RKO (cell line): ENCODE data around the gene BAZ1B.
"Not testable (repeated sequence)": the region's sequence is repeated elsewhere in the genome, so short reads cannot be mapped to it uniquely, and the experiment has no call there.

Experiments used
- DNase-seq: peaks from one replicate; pipeline ENCODE4 v3.0.0-alpha.2; 2016; ENCODE audit warnings: low spot score

BAZ1B gene

GRCh38 chr7:73504920-73505319, 17.2 kb downstream of the BAZ1B start:
- no peak for DNase-seq

DNA sequence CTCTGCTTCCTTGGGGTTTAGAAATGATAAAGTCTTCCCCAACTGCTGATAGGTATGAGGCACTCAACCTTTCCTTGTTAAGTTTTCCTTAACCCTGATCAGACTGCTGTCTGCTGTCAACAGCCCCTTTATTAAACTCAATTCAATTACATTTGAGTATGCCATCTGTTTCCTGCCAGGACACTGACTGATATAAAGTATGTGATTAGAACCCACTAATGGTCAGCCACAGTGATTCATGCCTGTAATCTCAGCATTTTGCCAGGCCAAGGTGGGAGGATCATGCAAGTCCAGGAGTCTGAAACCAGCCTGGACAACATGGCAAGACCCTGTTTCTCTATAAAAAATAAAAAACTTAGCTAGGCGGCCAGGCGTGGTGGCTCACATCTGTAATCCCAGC, 18.1 kb downstream of the BAZ1B start:
- no peak for DNase-seq

DNA sequence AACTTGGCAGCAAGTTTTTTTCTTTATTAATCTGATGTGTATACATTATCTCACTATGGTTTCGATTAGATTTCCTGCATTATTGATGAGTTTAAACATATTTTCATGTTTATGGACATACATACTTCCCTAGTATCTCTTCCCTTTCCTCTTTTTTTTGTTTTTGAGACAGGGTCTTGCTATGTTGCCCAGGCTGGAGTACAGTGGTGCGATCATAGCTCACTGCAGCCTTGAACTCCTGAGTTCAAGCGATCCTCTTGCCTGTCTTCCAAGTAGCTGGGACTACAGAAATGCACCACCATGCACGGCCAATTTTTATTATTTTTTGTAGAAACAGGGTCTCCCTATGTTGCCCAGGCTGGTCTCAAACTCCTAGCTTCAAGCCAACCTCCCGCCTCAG, 18.9 kb downstream of the BAZ1B start:
- DNase-seq: no peak

- no peak for DNase-seq
Observed at GRCh38 chr7:73496626-73497025, 25.5 kb downstream of the BAZ1B start.

DNA sequence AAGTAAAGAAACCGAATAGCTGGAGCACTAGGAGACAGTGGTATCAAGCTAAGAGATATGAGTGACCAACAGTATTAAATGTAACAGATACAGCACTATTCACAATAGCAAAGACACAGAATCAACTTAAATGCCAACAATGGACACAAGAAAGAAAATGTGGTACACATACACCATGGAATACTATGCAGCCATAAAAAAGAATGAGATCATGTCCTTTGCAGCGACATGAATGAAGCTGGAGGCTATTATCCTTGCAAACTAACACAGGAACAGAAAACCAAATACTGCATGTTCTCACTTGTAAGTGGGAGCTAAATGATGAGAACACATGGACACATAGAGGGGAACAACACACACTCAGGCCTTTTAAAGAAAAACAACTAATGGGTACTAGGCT, 26.6 kb downstream of the BAZ1B start:
- DNase-seq: not testable (repeated sequence)

DNA sequence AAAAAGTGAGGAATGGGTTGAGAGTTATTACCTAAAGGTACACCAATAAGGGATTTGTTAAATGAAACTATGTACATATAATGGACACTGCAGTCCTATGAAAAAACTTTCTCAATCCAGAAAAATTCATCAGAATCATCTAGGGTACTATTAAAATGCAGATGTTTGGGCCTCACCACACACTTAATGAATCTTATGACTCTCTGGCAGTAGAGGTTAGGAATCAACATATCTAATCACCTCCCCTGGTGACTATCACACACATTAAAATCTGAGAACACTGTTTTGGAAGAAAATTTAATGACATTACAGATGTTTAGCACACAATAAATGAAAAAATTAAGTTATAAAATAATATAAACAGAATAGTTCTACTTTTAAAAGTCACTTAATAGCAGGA, 32.1 kb downstream of the BAZ1B start:
- no peak for DNase-seq

- DNase-seq: no peak
Observed at GRCh38 chr7:73487486-73487885, 34.6 kb downstream of the BAZ1B start.

- no peak for DNase-seq
Observed at GRCh38 chr7:73483171-73483570, 38.9 kb downstream of the BAZ1B start.

DNA sequence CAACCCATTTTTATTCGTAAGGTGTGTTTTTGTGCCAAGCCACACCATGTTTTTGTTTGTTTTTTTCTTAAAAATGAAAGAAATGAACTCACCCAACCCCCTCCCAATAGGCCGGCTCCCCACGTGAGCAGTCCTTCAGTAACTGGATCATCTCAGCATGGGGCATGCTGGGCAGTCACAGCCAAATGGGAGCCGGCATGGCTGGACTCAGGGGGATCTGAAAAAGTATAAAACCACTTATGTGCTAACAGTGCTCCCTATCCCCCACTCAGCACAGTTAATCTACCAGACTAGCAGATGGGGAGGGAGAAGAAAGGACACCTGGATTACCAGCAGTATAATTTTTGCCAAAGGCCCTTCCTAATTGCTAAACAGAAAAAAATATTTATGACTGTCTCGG, 39.3 kb downstream of the BAZ1B start:
- DNase-seq: no peak

DNA sequence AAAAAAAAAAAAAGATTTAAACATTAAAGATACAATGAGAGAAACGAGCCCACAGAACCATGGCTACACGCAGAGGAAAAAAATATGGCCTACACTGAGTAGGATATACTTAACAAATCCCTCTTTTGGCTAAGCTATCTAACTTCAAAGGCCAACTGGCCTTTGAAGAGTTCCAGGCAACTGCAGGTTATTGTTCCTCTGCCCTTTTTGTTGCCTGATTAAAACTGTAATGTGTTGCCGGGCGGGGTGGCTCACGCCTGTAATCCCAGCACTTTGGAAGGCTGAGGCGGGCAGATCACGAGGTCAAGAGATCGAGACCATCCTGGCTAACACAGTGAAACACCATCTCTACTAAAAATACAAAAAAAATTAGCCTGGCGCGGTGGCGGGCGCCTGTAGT, 40.6 kb downstream of the BAZ1B start:
- DNase-seq: not testable (repeated sequence)

- no peak for DNase-seq
Observed at GRCh38 chr7:73478549-73478948, 43.5 kb downstream of the BAZ1B start.

GRCh38 chr7:73477376-73477775, 44.7 kb downstream of the BAZ1B start:
- no peak for DNase-seq

DNA sequence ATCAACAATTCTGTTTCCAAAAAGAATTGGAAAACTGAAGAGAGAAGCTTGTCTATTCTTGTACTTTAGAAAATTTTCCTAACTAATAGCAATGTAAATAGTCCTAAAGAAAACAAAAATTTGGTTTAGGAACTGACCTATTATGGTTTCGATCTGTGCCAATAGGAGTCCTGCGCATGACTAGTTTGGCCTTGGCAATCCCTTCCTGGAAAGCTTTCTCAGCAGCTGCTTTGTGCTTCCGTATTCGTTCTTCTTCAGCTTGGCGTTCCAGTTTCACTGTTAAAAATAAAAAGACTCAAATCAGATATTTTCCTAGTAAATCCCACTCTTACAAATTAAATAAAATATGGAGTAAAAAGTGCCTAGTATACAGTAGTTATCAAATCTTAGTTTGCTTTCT, 51.9 kb downstream of the BAZ1B start:
- DNase-seq: no peak

- not testable (repeated sequence) for DNase-seq
Observed at GRCh38 chr7:73467046-73467445, 55.0 kb downstream of the BAZ1B start.

DNA sequence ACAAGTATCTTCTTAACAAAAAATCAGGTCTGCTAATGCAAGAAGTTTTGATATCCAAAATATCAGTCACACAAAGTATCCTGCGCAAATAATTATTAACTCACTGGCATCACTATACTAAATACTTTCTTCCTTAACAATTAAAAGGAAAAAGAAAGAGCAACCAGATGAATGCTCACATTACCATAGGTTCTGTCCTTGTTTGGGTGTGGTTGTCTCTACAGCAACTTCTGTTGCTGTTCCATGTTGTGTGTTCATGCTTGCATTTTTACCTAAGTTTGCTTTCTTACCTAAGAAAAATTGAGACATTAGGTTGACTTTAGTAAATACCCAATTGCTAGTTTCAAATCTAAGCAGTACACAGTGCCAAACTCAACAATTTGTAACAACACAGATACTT, 56.0 kb downstream of the BAZ1B start:
- DNase-seq: no peak

DNA sequence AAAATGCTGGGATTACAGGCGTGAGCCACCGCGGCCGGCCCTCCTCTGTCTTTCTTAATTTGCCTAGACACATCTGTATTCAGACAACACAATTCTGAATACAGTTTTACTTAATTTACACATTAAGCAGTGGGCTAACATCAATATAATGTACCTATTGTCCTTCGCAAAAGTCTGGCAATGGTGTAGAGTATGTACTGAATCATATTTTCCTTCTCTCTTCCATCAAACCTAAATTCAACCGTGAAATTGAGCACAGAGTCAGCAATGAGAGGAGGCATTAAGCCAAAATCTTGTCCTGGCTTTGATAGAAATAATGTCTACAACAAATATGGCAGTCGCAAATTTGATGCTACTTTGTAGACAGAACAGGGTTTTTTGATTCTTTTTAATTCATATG, 58.1 kb downstream of the BAZ1B start:
- no peak for DNase-seq

DNA sequence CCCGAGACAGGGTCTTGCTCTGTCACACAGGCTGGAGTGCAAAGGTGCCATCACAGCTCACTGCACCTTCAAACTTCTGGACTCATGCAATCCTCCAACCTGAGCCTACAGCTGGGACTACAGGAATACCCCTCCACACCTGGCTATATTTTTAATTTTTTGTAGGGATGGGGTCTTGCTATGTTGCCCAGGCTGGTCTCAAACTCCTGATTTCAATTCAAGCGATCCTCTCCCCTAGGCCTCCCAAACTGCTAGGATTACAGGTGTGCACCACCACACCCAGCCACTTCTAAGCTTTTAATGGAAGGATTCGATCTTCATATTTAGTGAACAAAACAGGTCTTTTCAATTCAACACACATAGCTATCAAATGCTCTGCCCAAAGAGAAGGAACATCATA, 58.8 kb downstream of the BAZ1B start:
- no peak for DNase-seq

DNA sequence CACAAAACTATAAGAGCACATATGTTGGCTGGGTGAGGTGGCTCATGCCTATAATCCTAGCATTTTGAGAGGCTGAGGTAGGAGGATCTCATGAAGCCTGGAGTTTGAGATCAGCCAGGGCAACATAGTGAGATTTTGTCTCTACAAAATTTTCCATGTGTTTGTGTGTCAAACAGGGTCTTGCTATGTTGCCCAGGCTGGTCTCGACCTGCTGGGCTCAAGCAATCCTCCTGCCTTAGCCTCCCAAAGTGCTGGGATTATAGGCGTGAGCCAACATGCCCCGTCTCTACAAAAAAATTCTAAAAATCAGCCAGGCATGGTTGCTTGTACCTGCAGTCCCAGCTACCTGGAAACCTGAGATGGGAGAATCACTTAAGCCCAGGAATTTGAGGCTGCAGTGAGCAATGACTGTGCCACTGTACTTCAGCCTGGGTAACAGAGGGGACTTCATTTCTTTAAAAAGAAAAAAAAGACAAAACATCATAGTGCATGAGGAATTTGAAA, 60.3 kb downstream of the BAZ1B start:
- no peak for DNase-seq

DNA sequence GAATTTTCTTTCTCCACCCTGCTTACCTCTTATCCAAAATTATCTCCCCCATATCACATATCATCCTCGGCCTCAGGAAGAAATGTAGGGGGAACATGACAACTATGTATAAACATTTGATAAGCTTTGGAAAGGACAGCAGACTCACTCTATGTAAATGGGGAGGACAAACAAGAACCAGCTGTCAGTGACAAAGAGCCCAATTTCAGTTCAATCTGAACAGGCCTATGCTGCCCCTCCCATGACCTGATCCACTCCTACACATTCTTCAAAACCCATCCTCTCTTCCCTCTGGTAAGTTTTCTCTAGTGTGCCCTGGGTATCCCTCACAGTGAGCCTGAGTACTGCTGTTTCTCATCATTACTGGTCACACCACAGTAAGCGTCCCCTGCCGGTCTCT, 67.7 kb downstream of the BAZ1B start:
- DNase-seq: no peak

DNA sequence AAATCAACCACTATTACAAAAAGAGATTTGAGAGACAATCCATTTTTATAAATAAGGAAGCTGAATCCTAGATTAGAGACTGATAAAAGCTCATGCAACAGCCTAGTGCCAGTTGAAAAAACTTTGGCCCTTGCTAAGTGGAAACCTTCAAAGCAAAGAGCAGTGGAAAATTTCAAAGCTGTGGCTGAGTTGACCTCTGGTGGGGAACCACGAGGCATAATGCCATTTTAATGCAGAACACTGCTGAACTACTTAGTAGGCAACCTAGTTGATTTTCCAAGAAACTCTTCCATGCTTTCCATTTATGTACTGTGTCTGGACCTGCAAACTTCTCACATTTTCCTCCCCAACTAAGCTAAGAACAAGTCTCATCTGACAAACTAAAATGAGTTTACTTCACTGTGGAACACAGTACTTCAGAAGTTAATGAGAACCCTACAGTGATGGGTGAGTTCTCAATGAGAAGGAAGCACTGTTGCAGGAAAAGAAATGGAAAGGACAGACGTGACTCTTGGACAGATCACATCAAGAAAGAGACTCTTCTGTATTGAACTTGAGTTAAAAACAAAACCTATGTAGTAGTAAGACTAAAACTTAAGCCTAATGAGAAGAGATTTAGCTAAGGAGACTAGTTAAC, 69.0 kb downstream of the BAZ1B start:
- no peak for DNase-seq

DNA sequence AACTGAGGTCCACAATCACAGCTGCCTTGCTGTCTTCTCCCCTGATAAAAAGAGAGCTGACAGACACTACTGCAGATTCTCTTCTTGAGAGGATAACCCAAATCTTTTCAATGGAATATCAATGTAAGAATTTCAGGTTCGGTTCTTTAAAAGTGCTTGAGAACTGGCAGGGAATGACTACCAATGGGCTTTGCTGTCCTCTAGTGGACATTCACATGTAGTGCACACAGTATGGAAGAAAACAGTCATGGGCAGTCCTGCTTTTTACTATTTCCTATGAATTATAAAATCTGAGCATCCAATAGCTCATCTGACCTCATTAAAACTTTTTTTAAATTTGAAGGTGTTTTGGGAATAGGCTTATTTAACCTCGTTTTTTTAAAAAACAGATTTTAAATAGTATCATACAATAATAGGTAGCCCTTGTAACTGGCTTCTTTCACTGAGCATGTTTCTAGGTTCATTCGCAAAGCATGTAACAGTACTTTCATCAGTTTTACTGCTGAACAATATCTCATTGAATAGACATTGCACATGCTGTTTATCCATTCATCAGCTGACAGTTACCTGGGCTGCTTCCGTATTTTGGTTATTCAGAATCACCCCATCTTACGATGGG, 70.2 kb downstream of the BAZ1B start:
- peak; percentile 73 for DNase-seq

DNA sequence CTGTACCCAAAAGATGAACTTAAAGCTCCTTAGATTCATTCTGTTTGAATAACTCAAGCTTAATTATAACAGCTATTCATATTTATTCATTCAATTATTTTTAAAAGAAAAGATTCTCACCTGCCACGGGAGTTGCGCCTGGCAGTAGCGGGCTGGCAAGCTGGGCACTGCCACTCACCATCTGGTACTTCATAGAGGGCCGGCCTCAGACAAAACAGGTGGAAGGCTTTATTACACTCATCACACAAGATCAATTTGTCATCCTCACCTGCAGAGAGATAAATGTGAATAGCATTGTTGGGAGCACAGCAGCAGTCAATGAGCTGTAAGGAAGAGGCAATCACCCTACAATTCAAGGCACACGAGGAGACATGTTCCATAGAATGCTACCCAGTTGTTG, 72.7 kb downstream of the BAZ1B start:
- DNase-seq: no peak

DNA sequence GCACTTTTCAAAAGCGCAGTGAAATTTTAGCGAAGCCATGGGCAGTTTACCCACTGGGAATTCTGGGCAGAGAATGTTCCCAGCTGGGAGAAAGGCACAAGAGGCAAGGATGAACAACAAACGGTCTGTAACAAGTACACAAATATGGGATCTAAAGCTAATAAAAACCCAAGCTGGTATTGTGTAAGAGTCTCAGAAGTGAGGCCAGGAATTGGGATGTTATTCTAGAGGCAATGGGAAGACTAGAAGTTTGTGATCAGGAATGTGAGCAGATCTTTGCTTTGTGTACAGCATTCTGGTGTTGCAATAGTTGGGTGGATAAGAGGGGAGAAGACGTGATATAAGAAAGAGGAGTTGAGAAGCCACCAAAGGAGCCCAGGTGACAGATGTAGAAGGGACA, 73.5 kb downstream of the BAZ1B start:
- DNase-seq: no peak

GRCh38 chr7:73447121-73447733, 74.9 kb downstream of the BAZ1B start:
- DNase-seq: no peak
